DND-41 (cell line): ENCODE measurements around the gene POU2AF3.

Experiments used
- ATAC-seq: fragments of 200-7000 bp; cut with Tn5 transposase; 3 replicates; pipeline ENCODE4 v1.9.1; 2021; ENCODE audit warnings: low read depth; ENCODE audit not compliant: insufficient read depth
- DNase-seq: peaks from one replicate; pipeline ENCODE4 v3.0.0-alpha.2; 2020
- H2AFZ ChIP-seq: 2 replicates; pipeline ENCODE4 v1.6.0; 2012; ENCODE audit warnings: low read depth, low read length
- H3K27ac ChIP-seq: 2 replicates; pipeline ENCODE4 v1.5.1; 2012; ENCODE audit warnings: low read length, inconsistent platforms
- H3K27me3 ChIP-seq: fragments of 200-600 bp; sonication (generic); 2 replicates; pipeline ENCODE4 v1.6.0; 2012; ENCODE audit warnings: low read length, mild to moderate bottlenecking, inconsistent platforms; ENCODE audit not compliant: insufficient read depth, poor library complexity
- H3K36me3 ChIP-seq: 2 replicates; pipeline ENCODE4 v1.5.1; 2012; ENCODE audit warnings: low read length, inconsistent platforms; ENCODE audit not compliant: insufficient read depth
- H3K4me1 ChIP-seq: 2 replicates; pipeline ENCODE4 v1.5.1; 2012; ENCODE audit warnings: mild to moderate bottlenecking, low read length; ENCODE audit not compliant: insufficient read depth
- H3K4me2 ChIP-seq: 2 replicates; pipeline ENCODE4 v1.6.0; 2012; ENCODE audit warnings: mild to moderate bottlenecking, moderate library complexity, low read length, inconsistent platforms; ENCODE audit not compliant: insufficient read depth
- H3K4me3 ChIP-seq, 2 experiments: fragments of 200-600 bp in 1 of 2; shearing (Covaris generic) in 1 of 2; 2 replicates each; pipeline ENCODE4 v1.5.1; 2012 to 2016; ENCODE audit warnings: inconsistent platforms in 2 of 2, low read length in 2 of 2, mild to moderate bottlenecking in 2 of 2, low read depth in 1 of 2, moderate library complexity in 1 of 2
- H3K79me2 ChIP-seq: 2 replicates; pipeline ENCODE4 v1.6.0; 2012; ENCODE audit warnings: low read length, inconsistent platforms; ENCODE audit not compliant: insufficient read depth
- H3K9ac ChIP-seq: 2 replicates; pipeline ENCODE4 v1.6.0; 2012; ENCODE audit warnings: low read depth, mild to moderate bottlenecking, inconsistent platforms, low read length, moderate library complexity
- H3K9me3 ChIP-seq: 2 replicates; pipeline ENCODE4 v1.5.1; 2012; ENCODE audit warnings: low read length, moderate library complexity, mild to moderate bottlenecking, inconsistent platforms; ENCODE audit not compliant: insufficient read depth, severe bottlenecking
- H4K20me1 ChIP-seq: 2 replicates; pipeline ENCODE4 v1.6.0; 2012; ENCODE audit warnings: low read length; ENCODE audit not compliant: insufficient read depth
- EZH2 ChIP-seq: IDR thresholded peaks from 3 replicates; pipeline ENCODE4 v1.6.1; 2012; ENCODE audit warnings: borderline replicate concordance, low read depth, mild to moderate bottlenecking, moderate library complexity, low read length, inconsistent platforms; ENCODE audit not compliant: severe bottlenecking
- TF ChIP-seq, protein P1 (sequence below): IDR thresholded peaks from 2 replicates; pipeline ENCODE4 v1.5.1; 2012; ENCODE audit warnings: borderline replicate concordance, low read length, moderate library complexity, mild to moderate bottlenecking; ENCODE audit not compliant: poor library complexity, severe bottlenecking; ENCODE audit errors: extremely low read depth

The POU2AF3 gene

DNA sequence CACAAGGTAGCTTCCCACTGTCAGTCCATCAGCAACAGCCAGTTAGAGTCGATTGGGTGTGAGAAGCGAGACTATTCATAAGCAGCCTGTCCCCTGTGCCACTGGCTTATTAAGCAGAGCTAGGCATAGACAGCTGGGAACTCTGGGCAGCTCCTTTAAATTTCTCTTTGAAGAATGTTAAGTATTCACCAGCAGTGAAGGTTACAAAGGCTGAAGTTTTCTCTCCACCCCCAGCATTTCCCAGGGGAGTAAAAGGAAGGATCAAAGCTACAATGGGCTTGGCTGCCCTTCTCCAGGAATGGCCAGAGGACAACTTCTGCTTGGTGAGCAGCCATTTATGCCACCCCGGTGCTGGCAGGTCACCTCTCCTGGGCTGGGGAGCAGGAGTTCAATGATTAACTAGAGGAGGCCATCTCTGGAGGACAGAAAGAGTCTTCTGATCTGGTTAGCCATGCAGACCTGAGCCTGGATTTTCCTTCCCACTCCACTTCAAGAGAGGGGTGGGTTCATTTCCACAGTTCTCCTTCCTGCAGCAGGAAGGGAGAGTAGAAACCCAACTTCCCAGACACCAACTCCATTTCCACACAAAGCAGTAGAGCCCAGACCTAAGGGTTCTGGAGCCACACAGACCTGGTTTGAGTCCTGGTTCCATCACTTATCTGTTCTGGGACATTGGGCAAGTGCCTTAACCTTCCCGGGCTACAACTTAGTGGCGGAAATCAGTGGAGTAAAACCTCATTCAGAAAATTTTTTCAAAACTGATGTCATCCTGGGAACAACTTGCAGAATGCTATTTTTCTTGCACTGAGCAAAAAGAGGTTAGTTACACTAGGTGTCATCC is 22.6 kb downstream of the POU2AF3 start:
- Histone ChIP-seq H3K27me3 (no peaks in the 10 kb centered on the region), H3K36me3 (no peaks in the 10 kb centered on the region), H3K4me2 (no peak overlapping the region), H3K4me3 (no peak overlapping the region), H2AFZ (no peak overlapping the region), H3K9ac (no peak overlapping the region), H3K4me1 (no peaks in the 10 kb centered on the region), H4K20me1 (no peaks in the 10 kb centered on the region), H3K79me2 (no peaks in the 10 kb centered on the region), H3K27ac (no peak overlapping the region), H3K9me3 (no peaks in the 10 kb centered on the region)
- no peak for TF ChIP-seq EZH2
- TF ChIP-seq, protein P1, sequence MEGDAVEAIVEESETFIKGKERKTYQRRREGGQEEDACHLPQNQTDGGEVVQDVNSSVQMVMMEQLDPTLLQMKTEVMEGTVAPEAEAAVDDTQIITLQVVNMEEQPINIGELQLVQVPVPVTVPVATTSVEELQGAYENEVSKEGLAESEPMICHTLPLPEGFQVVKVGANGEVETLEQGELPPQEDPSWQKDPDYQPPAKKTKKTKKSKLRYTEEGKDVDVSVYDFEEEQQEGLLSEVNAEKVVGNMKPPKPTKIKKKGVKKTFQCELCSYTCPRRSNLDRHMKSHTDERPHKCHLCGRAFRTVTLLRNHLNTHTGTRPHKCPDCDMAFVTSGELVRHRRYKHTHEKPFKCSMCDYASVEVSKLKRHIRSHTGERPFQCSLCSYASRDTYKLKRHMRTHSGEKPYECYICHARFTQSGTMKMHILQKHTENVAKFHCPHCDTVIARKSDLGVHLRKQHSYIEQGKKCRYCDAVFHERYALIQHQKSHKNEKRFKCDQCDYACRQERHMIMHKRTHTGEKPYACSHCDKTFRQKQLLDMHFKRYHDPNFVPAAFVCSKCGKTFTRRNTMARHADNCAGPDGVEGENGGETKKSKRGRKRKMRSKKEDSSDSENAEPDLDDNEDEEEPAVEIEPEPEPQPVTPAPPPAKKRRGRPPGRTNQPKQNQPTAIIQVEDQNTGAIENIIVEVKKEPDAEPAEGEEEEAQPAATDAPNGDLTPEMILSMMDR = no peak
- ATAC-seq (no peak), DNase-seq (no peak)

DNA sequence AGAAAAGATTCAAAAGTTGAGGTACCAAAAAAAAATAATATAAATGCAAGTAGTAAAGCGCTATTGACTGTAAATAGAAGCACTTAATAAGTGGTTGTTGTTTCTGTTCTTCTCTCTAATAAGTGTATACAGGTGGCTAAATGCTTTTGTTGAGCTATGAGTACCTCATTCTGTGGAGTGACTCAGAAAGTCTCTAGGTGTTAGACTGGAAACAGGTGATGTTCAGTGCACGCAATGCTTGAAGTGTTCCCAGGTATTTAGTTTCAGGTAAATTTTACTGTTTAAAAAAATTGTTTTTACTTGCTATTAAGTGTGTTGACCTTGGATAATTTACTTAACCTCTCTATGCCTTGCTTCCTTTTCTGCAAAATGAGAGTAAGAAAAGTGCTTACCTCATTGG is 24.2 kb downstream of the POU2AF3 start:
- H3K36me3 ChIP-seq = no peaks in the 10 kb centered on the region
- no peak overlapping the region for H2AFZ ChIP-seq
- no peaks in the 10 kb centered on the region for H3K79me2 ChIP-seq
- H3K4me3 ChIP-seq = no peak overlapping the region
- DNase-seq (no peak), ATAC-seq (no peak)
- H3K27ac ChIP-seq = no peak overlapping the region
- H3K9me3 ChIP-seq = no peaks in the 10 kb centered on the region
- H4K20me1 ChIP-seq = no peaks in the 10 kb centered on the region
- no peak overlapping the region for H3K9ac ChIP-seq
- H3K4me1 ChIP-seq = no peaks in the 10 kb centered on the region
- TF ChIP-seq, protein P1 = no peak
- TF ChIP-seq EZH2 = no peak
- no peaks in the 10 kb centered on the region for H3K27me3 ChIP-seq
- H3K4me2 ChIP-seq = no peak overlapping the region

DNA sequence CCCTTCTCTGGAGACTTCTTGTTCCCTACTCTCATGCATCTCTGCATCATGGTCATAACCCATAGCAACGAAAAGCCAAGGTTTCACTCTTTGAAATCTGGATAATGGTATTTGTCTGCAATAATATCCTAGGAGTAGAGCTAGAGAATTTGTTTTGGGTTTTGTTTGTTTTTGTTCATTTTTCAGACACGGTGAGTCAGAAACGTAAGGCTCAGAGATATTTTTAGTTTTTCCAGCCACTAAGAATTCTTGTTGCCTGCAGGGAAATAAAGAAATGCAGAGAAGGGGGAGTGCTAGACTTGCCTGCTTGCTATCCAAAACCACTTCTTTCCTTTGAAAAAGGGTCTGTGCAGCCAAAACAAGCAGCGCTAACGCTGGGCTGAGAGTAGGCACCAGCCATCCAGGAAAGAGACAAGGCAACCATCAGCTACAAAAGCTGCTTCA is 26.0 kb downstream of the POU2AF3 start:
- TF ChIP-seq, protein P1 = no peak
- TF ChIP-seq EZH2 = no peak
- Histone ChIP-seq H3K36me3 (no peaks in the 10 kb centered on the region), H3K4me2 (no peak overlapping the region), H3K9ac (no peak overlapping the region), H3K4me1 (no peaks in the 10 kb centered on the region), H3K9me3 (no peaks in the 10 kb centered on the region), H4K20me1 (no peaks in the 10 kb centered on the region), H3K27me3 (no peaks in the 10 kb centered on the region), H3K4me3 (no peak overlapping the region), H3K27ac (no peak overlapping the region), H2AFZ (no peak overlapping the region), H3K79me2 (no peaks in the 10 kb centered on the region)
- DNase-seq = no peak
- ATAC-seq = no peak
